HEK293 (cell line): ENCODE measurements around the gene FGD3.
A peak's percentile ranks its signal among the peaks of the same experiment; 100 is the strongest.

Source experiments
- CTCF ChIA-PET: fragments of 350-600 bp; formaldehyde crosslinking; extraction: SDS; loops from one replicate; lab custom pipeline; 2021; ENCODE audit warnings: antibody characterized with exemption; lab: Yijun Ruan, JAX
- POLR2A ChIA-PET: fragments of 300-600 bp; formaldehyde crosslinking; extraction: SDS; loops from one replicate; lab custom pipeline; 2020; ENCODE audit warnings: antibody characterized with exemption, inconsistent platforms; lab: Yijun Ruan, JAX
- H3K27ac ChIP-seq: fragments of 200-500 bp; sonication (Bioruptor generic); 2 replicates; pipeline ENCODE4 v1.5.1; 2014; ENCODE audit warnings: low read depth, low read length, control low read depth, inconsistent platforms; ENCODE audit errors: extremely low read depth
- H3K36me3 ChIP-seq, 2 experiments: fragments of 200-500 bp in 1 of 2; sonication (Bioruptor generic) in 1 of 2; 1 replicate in 1 of 2; 2 replicates in 1 of 2; pipeline ENCODE4 v1.5.1; 2014 to 2017; ENCODE audit warnings: inconsistent platforms in 2 of 2, low read length in 2 of 2; ENCODE audit not compliant: control insufficient read depth in 2 of 2, insufficient read depth in 1 of 2
- H3K4me1 ChIP-seq: fragments of 200-500 bp; sonication (Bioruptor generic); 2 replicates; pipeline ENCODE4 v1.5.1; 2014; ENCODE audit warnings: mild to moderate bottlenecking, low read length, inconsistent platforms; ENCODE audit not compliant: control insufficient read depth, insufficient read depth
- H3K4me3 ChIP-seq: 2 replicates; pipeline ENCODE4 v1.5.1; 2011; ENCODE audit warnings: low read depth, mild to moderate bottlenecking, control low read depth, low read length, moderate library complexity
- H3K9me3 ChIP-seq: fragments of 200-500 bp; sonication (Bioruptor generic); 2 replicates; pipeline ENCODE4 v1.5.1; 2014; ENCODE audit warnings: low read depth, low read length, inconsistent platforms; ENCODE audit not compliant: control insufficient read depth, insufficient read depth
- KLF1 ChIP-seq: fragments of 450-650 bp; formaldehyde crosslinking; IDR thresholded peaks from 2 replicates; pipeline ENCODE4 v1.5.1; 2016; ENCODE audit warnings: missing biosample characterization, missing genetic modification characterization
- KLF16 ChIP-seq: fragments of 450-650 bp; formaldehyde crosslinking; IDR thresholded peaks from 2 replicates; pipeline ENCODE4 v1.5.1; 2017; ENCODE audit warnings: missing biosample characterization, missing genetic modification characterization
- KLF8 ChIP-seq: fragments of 450-650 bp; formaldehyde crosslinking; IDR thresholded peaks from 2 replicates; pipeline ENCODE4 v1.5.1; 2016; ENCODE audit warnings: missing biosample characterization, missing genetic modification characterization
- ZBTB10 ChIP-seq: fragments of 450-650 bp; formaldehyde crosslinking; IDR thresholded peaks from 2 replicates; pipeline ENCODE4 v1.5.1; 2016; ENCODE audit warnings: missing biosample characterization, missing genetic modification characterization
- ZFHX2 ChIP-seq: fragments of 450-650 bp; formaldehyde crosslinking; conservative IDR thresholded peaks from 2 replicates; pipeline ENCODE4 v1.5.1; 2016; ENCODE audit warnings: missing biosample characterization, missing genetic modification characterization
- ZFP69B ChIP-seq: fragments of 450-650 bp; formaldehyde crosslinking; IDR thresholded peaks from 2 replicates; pipeline ENCODE4 v1.5.1; 2016; ENCODE audit warnings: missing biosample characterization, missing genetic modification characterization
- ZNF16 ChIP-seq: fragments of 450-650 bp; formaldehyde crosslinking; IDR thresholded peaks from 2 replicates; pipeline ENCODE4 v1.5.1; 2016; ENCODE audit warnings: low read depth, missing biosample characterization, missing genetic modification characterization
- ZNF23 ChIP-seq: fragments of 450-650 bp; formaldehyde crosslinking; IDR thresholded peaks from 2 replicates; pipeline ENCODE4 v1.5.1; 2016; ENCODE audit warnings: missing biosample characterization, missing genetic modification characterization, borderline replicate concordance
- ZNF266 ChIP-seq: fragments of 450-650 bp; formaldehyde crosslinking; IDR thresholded peaks from 2 replicates; pipeline ENCODE4 v1.5.1; 2016; ENCODE audit warnings: missing biosample characterization, missing genetic modification characterization, low read depth
- ZNF311 ChIP-seq: fragments of 450-650 bp; formaldehyde crosslinking; IDR thresholded peaks from 2 replicates; pipeline ENCODE4 v1.5.1; 2017; ENCODE audit warnings: missing biosample characterization, missing genetic modification characterization, borderline replicate concordance
- ZNF350 ChIP-seq: fragments of 450-650 bp; formaldehyde crosslinking; IDR thresholded peaks from 2 replicates; pipeline ENCODE4 v1.5.0; 2017; ENCODE audit warnings: missing biosample characterization, mild to moderate bottlenecking, missing genetic modification characterization
- ZNF391 ChIP-seq: fragments of 450-650 bp; formaldehyde crosslinking; IDR thresholded peaks from 2 replicates; pipeline ENCODE4 v1.5.1; 2016; ENCODE audit warnings: low read depth, missing biosample characterization, missing genetic modification characterization, borderline replicate concordance
- ZNF548 ChIP-seq: fragments of 450-650 bp; formaldehyde crosslinking; IDR thresholded peaks from 2 replicates; pipeline ENCODE4 v1.5.1; 2016; ENCODE audit warnings: missing biosample characterization, missing genetic modification characterization
- ZNF549 ChIP-seq: fragments of 450-650 bp; IDR thresholded peaks from 2 replicates; pipeline ENCODE4 v1.5.1; 2018; ENCODE audit warnings: missing biosample characterization, missing genetic modification characterization, mild to moderate bottlenecking, inconsistent platforms, moderate library complexity
- ZNF560 ChIP-seq: fragments of 450-650 bp; formaldehyde crosslinking; IDR thresholded peaks from 2 replicates; pipeline ENCODE4 v1.5.1; 2017; ENCODE audit warnings: missing biosample characterization, missing genetic modification characterization, borderline replicate concordance
- ZNF561 ChIP-seq: fragments of 450-650 bp; IDR thresholded peaks from 2 replicates; pipeline ENCODE4 v1.5.1; 2018; ENCODE audit warnings: missing biosample characterization, missing genetic modification characterization, borderline replicate concordance
- ZNF585B ChIP-seq: fragments of 450-650 bp; formaldehyde crosslinking; IDR thresholded peaks from 2 replicates; pipeline ENCODE4 v1.5.1; 2016; ENCODE audit warnings: missing biosample characterization, missing genetic modification characterization
- ZNF623 ChIP-seq: fragments of 450-650 bp; formaldehyde crosslinking; IDR thresholded peaks from 2 replicates; pipeline ENCODE4 v1.5.1; 2016; ENCODE audit warnings: missing biosample characterization, missing genetic modification characterization
- ZNF747 ChIP-seq: fragments of 450-650 bp; formaldehyde crosslinking; IDR thresholded peaks from 2 replicates; pipeline ENCODE4 v1.5.1; 2016; ENCODE audit warnings: missing biosample characterization, missing genetic modification characterization
- ZSCAN23 ChIP-seq: fragments of 450-650 bp; formaldehyde crosslinking; IDR thresholded peaks from 2 replicates; pipeline ENCODE4 v1.5.1; 2016; ENCODE audit warnings: missing biosample characterization, missing genetic modification characterization
- TF ChIP-seq, protein P1 (sequence below): fragments of 450-650 bp; formaldehyde crosslinking; IDR thresholded peaks from 2 replicates; pipeline ENCODE4 v1.5.1; 2016; ENCODE audit warnings: missing biosample characterization, missing genetic modification characterization
- TF ChIP-seq, protein P2 (sequence below): fragments of 450-650 bp; formaldehyde crosslinking; IDR thresholded peaks from 2 replicates; pipeline ENCODE4 v1.5.1; 2016; ENCODE audit warnings: missing biosample characterization, missing genetic modification characterization
- TF ChIP-seq, protein P3 (sequence below): fragments of 450-650 bp; formaldehyde crosslinking; IDR thresholded peaks from 2 replicates; pipeline ENCODE4 v1.5.0; 2017; ENCODE audit warnings: missing biosample characterization, missing genetic modification characterization, borderline replicate concordance

The FGD3 gene

GRCh38 chr9:93057042-93057702, 109.8 kb downstream of the FGD3 start:
- H3K9me3 ChIP-seq = no peaks in the 10 kb centered on the region
- no peak overlapping the region for H3K4me3 ChIP-seq
- POLR2A ChIA-PET = no interaction called here
- H3K27ac ChIP-seq = no peak overlapping the region
- H3K36me3 ChIP-seq = no peaks in the 10 kb centered on the region
- CTCF ChIA-PET = no interaction called here
- H3K4me1 ChIP-seq = no peaks in the 10 kb centered on the region
- TF ChIP-seq ZNF350 = no peak
- no peak for TF ChIP-seq ZNF23 (tag by site-specific recombination)
- TF ChIP-seq ZNF266 = no peak
- TF ChIP-seq, protein P1, sequence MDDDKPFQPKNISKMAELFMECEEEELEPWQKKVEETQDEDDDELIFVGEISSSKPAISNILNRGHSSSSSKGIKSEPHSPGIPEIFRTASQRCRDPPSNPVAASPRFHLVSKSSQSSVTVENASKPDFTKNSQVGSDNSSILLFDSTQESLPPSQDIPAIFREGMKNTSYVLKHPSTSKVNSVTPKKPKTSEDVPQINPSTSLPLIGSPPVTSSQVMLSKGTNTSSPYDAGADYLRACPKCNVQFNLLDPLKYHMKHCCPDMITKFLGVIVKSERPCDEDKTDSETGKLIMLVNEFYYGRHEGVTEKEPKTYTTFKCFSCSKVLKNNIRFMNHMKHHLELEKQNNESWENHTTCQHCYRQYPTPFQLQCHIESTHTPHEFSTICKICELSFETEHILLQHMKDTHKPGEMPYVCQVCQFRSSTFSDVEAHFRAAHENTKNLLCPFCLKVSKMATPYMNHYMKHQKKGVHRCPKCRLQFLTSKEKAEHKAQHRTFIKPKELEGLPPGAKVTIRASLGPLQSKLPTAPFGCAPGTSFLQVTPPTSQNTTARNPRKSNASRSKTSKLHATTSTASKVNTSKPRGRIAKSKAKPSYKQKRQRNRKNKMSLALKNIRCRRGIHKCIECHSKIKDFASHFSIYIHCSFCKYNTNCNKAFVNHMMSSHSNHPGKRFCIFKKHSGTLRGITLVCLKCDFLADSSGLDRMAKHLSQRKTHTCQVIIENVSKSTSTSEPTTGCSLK (tag by site-specific recombination) = no peak
- TF ChIP-seq KLF16 = no peak
- no peak for TF ChIP-seq ZNF585B (tag by site-specific recombination)
- no peak for TF ChIP-seq ZFP69B (tag by site-specific recombination)
- TF ChIP-seq ZSCAN23 (tag by site-specific recombination) = no peak
- no peak for TF ChIP-seq ZNF549 (tag by site-specific recombination)

GRCh38 chr9:93057703-93058354, 110.5 kb downstream of the FGD3 start:
- H3K4me1 ChIP-seq = no peaks in the 10 kb centered on the region
- H3K9me3 ChIP-seq = no peaks in the 10 kb centered on the region
- H3K4me3 ChIP-seq = no peak overlapping the region
- no peak for TF ChIP-seq ZBTB10
- TF ChIP-seq ZNF16 (tag by site-specific recombination) = no peak
- TF ChIP-seq ZNF561 = no peak
- peak; percentile 52 for TF ChIP-seq ZNF623
- no peak for TF ChIP-seq ZNF747
- TF ChIP-seq ZSCAN23 (tag by site-specific recombination) = no peak
- ChIA-PET POLR2A (no interaction called here), CTCF (no interaction called here)
- no peak overlapping the region for H3K27ac ChIP-seq
- H3K36me3 ChIP-seq = no peaks in the 10 kb centered on the region

DNA sequence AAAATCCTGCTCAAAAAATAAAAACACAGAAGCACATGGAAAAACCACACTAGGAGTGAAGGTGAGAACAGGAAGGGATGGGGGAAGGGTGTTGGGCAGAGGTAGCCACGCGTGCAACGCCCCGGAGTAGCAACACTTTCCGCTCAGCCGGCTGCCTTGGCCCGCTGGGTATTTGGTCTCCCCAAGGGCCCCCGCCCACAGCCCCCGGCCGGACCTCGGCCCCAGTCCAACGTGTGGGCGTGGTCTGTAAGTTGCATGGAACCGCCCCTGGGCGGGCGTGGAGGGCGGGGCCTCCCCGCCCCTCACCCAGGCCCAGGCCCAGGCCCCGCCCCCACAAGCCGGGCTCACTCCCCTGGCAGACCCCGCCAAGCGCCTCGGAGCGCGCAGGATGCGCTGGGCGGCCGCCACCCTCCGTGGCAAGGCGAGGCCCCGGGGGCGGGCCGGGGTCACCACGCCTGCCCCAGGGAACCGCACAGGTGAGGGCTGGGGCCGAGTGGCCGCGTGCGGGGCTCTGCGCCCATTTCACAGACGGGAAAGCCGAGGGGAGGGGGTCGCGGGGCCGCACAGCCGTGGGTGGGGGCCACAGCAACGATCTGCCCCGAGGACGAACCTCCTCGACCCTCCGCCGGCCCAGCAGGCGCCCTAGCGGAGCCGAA, 111.2 kb downstream of the FGD3 start, which contains the start of gene SUSD3:
Gene SUSD3 (plus strand): TSS at position 347 of the 656 bp plus-strand sequence. CDS start 42 bp downstream, at position 389.
- Histone ChIP-seq H3K9me3 (no peaks in the 10 kb centered on the region), H3K27ac (no peak within 1 kb of the TSS), H3K4me1 (no peaks in the 10 kb centered on the region), H3K36me3 (no peaks in the 10 kb centered on the region), H3K4me3 (no peak within 1 kb of the TSS)
- ChIA-PET CTCF (no interaction called here), POLR2A (interaction anchor here (0.7 kb wide), 1 partner anchor 20 kb away, joined by 3 read pairs; no protein-coding TSS in a partner anchor)
- TF ChIP-seq, protein P2, sequence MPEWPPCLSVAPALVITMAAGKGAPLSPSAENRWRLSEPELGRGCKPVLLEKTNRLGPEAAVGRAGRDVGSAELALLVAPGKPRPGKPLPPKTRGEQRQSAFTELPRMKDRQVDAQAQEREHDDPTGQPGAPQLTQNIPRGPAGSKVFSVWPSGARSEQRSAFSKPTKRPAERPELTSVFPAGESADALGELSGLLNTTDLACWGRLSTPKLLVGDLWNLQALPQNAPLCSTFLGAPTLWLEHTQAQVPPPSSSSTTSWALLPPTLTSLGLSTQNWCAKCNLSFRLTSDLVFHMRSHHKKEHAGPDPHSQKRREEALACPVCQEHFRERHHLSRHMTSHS (tag by site-specific recombination) = no peak
- TF ChIP-seq ZNF391 (tag by site-specific recombination) (no peak), ZSCAN23 (tag by site-specific recombination) (no peak), ZNF311 (tag by site-specific recombination) (no peak), ZFHX2 (tag by site-specific recombination) (0 out of 2 replicates have a peak, but pooled peaks have one; percentile 7), ZNF548 (no peak), KLF1 (peak; percentile 87), ZNF560 (no peak), KLF8 (tag by site-specific recombination) (peak; percentile 57; the same call in 1 of the 2 replicates)
- TF ChIP-seq, protein P3, sequence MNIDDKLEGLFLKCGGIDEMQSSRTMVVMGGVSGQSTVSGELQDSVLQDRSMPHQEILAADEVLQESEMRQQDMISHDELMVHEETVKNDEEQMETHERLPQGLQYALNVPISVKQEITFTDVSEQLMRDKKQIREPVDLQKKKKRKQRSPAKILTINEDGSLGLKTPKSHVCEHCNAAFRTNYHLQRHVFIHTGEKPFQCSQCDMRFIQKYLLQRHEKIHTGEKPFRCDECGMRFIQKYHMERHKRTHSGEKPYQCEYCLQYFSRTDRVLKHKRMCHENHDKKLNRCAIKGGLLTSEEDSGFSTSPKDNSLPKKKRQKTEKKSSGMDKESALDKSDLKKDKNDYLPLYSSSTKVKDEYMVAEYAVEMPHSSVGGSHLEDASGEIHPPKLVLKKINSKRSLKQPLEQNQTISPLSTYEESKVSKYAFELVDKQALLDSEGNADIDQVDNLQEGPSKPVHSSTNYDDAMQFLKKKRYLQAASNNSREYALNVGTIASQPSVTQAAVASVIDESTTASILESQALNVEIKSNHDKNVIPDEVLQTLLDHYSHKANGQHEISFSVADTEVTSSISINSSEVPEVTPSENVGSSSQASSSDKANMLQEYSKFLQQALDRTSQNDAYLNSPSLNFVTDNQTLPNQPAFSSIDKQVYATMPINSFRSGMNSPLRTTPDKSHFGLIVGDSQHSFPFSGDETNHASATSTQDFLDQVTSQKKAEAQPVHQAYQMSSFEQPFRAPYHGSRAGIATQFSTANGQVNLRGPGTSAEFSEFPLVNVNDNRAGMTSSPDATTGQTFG (tag by site-specific recombination) = no peak
